Measurements from ENCODE around the gene CTBP2. TPM values are rescaled to one million over a fixed set of nuclear protein-coding genes. Genes with fewer than 3 reads are reported as not detected.
"Not testable (repeated sequence)": the region's sequence is repeated elsewhere in the genome, so short reads cannot be mapped to it uniquely, and the experiment has no call there.

Gene CTBP2
- polyA plus RNA-seq, 4 donors = 88.3 to 90.6 (median 90.0) TPM

DNA sequence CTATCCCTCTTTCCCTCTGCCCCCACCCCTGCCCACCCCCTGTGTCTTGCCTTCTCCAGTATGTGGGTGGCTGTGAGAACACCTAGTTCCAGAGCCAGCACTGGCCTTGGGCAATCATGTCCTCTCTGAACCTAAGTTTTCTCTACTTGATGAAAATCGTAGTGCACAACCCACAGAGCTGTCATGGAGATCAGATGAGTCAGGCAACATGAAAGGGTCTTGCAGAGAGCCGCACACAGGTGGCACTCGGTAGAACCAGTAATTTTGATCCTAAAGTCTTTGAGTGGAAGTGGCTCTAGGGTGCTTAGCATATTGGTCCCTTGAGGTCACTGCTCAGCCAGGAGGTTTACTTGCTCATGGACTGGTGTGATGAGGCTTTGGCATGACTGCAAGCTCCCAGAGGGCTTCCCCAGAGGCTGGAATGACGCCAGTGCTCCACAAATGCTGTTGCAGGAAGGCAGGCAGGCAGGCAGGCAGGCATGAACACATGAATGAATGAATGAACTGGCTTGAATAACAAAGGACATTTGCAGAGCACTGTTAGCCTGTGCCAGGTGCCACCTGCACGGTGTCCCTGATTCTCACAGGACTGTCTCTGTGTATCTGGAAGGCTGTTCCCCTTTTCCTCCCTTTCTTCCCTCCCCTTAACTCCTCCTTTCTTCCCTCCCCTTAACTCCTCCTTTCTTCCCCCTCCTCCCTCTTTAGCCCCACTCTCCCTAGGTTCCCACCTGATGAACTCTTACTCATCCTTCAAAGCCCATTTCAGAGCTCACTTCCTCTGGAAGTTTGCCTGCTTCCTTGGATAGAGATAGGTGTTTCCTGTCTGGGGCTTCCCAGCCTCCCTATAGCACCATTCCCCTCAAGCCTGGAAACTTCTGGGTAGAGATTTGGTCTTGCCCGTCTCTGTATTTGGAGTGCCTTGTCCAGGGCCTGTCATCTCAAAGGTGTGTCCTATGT lies 27.2 kb upstream of the CTBP2 start:
- DNase-seq (ENCODE audit: low read depth in 4 of 4, low spot score in 3 of 4) = no peak

GRCh38 chr10:125186431-125187170 lies 26.2 kb upstream of the CTBP2 start:
- no peak for DNase-seq (ENCODE audit: low read depth in 4 of 4, low spot score in 3 of 4)

DNA sequence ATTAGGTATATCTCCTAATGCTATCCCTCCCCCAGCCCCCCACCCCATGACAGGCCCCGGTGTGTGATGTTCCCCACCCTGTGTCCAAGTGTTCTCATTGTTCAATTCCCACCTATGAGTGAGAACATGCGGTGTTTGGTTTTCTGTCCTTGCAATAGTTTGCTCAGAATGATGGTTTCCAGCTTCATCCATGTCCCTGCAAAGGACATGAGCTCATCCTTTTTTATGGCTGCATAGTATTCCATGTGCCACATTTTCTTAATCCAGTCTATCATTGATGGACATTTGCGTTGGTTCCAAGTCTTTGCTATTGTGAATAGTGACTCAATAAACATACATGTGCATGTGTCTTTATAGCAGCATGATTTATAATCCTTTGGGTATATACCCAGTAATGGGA lies 18.7 kb upstream of the CTBP2 start:
- DNase-seq (ENCODE audit: low read depth in 4 of 4, low spot score in 3 of 4) = not testable (repeated sequence)

- DNase-seq (ENCODE audit: low read depth in 4 of 4, low spot score in 3 of 4) = no peak
Measured at GRCh38 chr10:125177641-125178640, 17.6 kb upstream of the CTBP2 start.

- no peak for DNase-seq (ENCODE audit: low read depth in 4 of 4, low spot score in 3 of 4)
Measured at GRCh38 chr10:125175807-125176206, 15.4 kb upstream of the CTBP2 start.

DNA sequence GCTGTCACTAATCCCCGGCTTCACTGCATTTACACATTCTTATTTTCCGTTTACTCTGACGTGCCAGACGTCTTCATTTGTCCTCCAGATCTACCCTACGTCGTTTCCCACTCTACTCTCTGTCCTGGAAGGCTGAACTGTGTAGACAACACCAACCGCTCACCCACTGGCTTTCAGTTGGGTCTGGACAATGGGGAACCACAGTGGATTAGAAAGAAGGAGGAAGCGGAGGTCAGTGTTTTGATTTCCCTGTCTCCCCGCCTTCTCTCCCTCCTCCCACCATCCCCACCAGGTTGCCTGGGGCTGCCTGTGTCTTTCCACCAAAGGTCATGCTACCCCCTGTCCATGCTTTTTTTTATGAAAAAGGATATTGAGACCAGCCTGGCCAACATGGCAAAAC lies 14.0 kb upstream of the CTBP2 start:
- DNase-seq (ENCODE audit: low read depth in 4 of 4, low spot score in 3 of 4) = no peak

GRCh38 chr10:125172694-125173093 lies 12.3 kb upstream of the CTBP2 start:
- DNase-seq (ENCODE audit: low read depth in 4 of 4, low spot score in 3 of 4) = no peak

DNA sequence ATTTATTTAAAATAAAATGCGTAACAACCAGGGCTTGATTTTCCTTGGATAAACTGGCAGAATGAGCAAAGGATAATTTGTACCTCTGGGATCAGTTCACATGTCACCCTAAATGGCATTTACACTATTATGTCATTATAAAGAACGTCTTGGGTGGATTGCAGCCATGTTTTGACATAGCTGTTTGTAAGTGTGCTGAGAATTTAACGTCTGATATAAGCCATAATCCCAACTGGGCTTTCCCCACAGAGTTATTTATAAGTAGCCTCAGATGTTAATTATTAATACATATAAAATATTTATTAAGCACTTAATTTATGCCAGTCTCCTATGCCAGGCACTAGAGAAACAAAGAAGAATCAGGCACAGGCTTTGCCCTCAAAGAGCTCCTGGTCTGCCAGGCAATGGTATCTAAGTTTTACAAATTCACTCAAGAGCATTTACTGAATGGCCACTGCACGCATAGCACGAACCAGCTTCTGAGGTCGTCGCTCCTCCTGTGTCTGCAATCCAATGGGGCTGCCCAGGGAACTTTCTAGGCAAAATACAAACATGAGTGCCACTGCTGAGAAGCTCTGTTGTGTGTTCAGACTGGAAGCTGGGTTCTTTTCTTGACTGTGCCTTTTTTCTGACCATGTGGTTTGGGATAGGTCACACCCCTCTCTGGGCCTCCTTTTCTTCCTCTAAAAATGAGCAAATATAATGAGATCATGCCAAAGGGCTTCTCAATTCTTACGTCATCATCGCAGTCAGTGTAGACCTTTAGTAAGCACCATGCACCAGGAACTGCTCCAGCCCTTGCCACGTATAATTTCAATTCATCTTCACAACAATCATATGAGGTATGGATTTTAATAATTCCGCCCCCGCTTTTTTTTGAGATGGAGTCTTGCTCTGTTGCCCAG lies 11.3 kb upstream of the CTBP2 start:
- DNase-seq (ENCODE audit: low read depth in 4 of 4, low spot score in 3 of 4) = no peak

DNA sequence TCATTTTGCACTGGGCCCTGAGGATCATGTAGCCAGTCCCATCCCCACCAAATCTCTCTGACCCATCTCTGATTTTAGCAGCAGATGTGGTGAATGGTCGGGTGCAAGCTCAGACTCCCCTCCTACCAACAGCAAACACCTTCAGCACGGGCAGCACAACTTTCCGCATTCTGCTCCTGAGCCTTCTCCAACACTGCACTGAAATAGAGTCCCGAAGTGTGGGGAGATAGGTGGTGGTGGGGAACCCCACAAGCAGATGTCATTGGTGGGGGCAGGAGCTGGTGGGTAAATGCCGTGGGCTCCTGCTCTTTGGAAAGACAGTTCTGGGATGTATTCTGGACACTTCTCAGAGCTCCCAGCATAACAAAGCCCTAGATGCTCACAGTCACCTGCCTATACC lies 9.6 kb upstream of the CTBP2 start:
- DNase-seq (ENCODE audit: low read depth in 4 of 4, low spot score in 3 of 4) = no peak

GRCh38 chr10:125169279-125169678 lies 8.9 kb upstream of the CTBP2 start:
- no peak for DNase-seq (ENCODE audit: low read depth in 4 of 4, low spot score in 3 of 4)

DNA sequence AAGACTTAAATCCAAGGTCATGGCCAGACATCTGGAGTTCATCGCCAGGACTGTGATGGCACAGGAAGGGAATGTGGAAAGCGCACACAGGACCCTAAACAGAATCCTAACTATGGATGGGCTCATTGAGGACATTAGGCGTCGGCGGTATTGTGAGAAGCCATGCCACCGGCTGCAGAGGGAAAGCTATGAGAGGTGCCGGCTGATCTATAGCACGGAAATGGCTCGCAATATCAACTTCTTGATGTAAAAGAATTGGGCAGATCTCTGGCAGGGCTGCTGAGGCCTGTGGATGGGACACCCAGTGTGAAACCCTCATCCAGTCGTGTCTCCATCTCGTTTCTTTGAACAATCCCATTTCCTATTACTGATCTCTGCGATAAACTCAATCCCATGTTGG lies 6.3 kb upstream of the CTBP2 start:
- no peak for DNase-seq (ENCODE audit: low read depth in 4 of 4, low spot score in 3 of 4)

- no peak for DNase-seq (ENCODE audit: low read depth in 4 of 4, low spot score in 3 of 4)
Measured at GRCh38 chr10:125165584-125166573, 5.5 kb upstream of the CTBP2 start.

GRCh38 chr10:125164421-125164820 lies 4.1 kb upstream of the CTBP2 start:
- DNase-seq (ENCODE audit: low read depth in 4 of 4, low spot score in 3 of 4) = no peak

DNA sequence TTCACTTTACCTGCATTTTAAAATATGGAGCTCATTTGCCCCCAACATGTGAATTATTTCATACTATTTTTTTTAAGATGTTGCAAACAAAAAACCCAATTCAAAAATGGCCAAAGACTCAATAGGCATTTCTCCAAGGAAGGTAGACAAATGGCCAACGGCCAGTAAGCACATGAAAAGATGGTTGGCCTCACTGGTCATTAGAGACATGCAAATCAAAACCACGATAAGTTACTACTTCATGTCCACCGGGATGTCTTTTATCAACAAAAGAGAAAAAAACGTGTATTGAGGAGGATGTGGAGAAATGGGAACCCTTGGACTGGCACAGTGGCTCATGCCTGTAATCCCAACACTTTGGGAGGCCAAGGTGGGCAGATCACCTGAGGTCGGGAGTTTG lies 3.4 kb upstream of the CTBP2 start:
- no peak for DNase-seq (ENCODE audit: low read depth in 4 of 4, low spot score in 3 of 4)

GRCh38 chr10:125163312-125163711 lies 2.9 kb upstream of the CTBP2 start:
- not testable (repeated sequence) for DNase-seq (ENCODE audit: low read depth in 4 of 4, low spot score in 3 of 4)

- DNase-seq (ENCODE audit: low read depth in 4 of 4, low spot score in 3 of 4) = no peak
Measured at GRCh38 chr10:125162120-125162931, 2.0 kb upstream of the CTBP2 start.

DNA sequence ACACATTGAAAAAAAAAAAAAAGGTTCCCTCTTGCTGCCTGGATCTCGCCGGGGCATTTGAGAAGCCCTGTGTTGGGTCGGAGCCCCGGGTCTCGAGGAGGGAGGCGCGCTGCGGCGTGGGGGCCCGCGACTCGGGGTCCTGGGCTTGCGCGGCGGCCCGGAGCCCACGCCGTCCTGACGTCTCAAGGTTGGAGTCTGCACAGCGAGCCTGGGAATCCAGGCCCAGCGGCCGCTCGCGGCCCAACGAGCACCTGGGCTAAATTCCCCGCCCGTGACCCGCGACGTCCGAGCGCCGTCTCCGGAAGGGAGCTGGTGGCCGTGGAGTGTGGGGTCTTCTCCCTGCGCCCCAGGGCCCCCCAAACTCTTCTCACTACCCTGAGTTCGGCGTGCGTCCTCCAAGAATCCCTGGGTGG lies 1.4 kb upstream of the CTBP2 start:
- DNase-seq (ENCODE audit: low read depth in 4 of 4, low spot score in 3 of 4) = no peak
